Stimulated activated CD8-positive, alpha-beta memory T cell treated with anti-CD3 and anti-CD28 coated beads, Interleukin-15, amount 100 ng/mL, for 48 hours (primary cell): ENCODE measurements around the gene KCNK13.
"Not testable (repeated sequence)": the region's sequence is repeated elsewhere in the genome, so short reads cannot be mapped to it uniquely, and the experiment has no call there.

Source experiments
- DNase-seq, 2 donors: peaks; one replicate each; pipeline ENCODE4 v3.0.0-alpha.2; 2020; ENCODE audit warnings: low read depth in 2 of 2

KCNK13 gene

DNA sequence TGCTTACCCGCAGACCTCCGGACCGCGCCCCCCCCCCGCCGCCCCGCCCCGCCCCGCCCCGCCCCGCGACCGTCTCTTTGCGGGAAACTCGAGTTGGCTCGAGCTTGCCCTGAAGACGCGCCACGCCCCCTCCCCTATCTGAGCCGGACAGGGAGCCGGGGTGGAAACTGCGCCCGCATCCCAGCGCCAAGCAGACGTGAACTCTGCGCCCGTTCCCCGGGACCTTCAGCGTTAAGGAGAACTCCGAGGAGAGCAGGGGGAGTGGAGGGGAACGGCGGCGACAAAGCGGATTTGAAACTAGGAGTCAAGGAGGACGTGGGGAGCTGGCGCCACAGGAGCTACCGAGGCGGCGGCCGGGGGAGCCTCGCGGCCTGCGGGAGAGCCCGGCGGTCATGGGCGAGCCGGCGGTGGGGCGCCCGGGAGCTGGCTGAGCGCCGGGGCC, at the start of gene KCNK13:
Gene KCNK13, plus strand, starts transcription at position 310 of the 442 bp plus-strand sequence. CDS start 212 bp downstream, outside the sequence.
- no peak for DNase-seq

- no peak for DNase-seq
Measured at GRCh38 chr14:90017371-90017770, 44.4 kb upstream of the KCNK13 start.

DNA sequence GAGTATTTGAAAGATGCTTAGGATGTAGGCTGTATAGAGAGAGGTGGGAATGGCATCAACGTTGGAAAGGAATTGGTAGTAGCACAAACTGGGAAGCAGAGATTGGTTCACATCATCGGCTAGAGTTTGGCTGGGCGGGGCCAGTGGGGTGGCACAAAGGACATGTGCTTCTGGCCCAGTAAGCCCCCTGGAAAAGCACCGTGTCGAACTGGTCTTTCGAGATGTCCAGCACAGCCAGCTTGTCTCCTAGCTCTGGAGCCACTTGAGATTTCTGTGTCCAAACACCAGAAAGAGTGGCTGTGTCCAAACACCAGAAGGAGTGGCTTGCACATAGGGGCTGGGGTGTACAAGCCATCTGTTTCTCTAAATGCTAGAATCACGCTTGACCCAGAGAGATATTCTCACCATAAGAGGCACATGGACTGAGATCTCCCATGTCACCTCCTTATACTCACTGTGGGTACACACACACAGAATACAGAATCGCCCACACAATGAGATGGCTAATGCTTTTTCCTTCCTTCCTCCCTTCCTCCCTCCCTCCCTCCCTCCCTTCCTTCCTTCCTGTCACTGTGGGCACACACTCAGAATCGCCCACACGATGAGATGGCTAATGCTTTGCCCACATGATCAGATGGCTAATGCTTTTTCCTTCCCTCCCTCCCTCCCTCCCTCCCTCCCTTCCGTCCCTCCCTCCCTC, 41.8 kb upstream of the KCNK13 start:
- DNase-seq: no peak

DNA sequence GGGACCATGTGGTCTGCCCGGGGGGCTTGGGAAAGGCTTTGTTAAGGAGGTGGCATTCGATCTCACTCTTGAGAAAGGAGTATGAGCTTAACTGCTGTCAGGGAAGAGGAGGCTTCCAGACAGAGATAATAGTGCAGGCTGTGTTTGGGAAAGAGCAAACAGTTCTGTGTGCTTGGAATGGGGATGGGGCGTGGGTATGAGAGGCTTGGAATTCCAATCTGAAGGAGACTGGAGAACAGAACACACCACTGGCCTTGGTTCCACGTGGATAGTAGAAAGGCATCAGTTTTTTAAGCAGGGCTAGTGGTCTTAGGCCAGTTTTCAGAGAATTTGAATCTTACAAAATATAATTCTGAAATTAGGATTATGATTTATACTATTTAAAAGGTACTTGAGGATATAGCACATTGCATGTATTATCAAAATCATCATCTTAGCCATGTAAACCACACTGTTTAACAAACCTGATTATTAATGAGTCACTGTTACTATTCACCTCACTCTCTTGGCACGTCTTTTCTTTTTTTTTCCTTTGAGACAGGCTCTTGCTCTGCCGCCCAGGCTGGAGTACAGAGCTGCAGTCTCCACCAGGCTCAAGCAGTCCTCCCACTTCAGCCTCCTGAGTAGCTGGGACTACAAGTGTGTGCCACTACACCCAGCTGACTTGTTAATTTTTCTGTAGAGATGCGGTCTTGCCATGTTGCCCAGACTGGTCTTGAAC, 38.5 kb upstream of the KCNK13 start:
- DNase-seq: no peak

GRCh38 chr14:90024910-90025309, 36.9 kb upstream of the KCNK13 start:
- DNase-seq: no peak

DNA sequence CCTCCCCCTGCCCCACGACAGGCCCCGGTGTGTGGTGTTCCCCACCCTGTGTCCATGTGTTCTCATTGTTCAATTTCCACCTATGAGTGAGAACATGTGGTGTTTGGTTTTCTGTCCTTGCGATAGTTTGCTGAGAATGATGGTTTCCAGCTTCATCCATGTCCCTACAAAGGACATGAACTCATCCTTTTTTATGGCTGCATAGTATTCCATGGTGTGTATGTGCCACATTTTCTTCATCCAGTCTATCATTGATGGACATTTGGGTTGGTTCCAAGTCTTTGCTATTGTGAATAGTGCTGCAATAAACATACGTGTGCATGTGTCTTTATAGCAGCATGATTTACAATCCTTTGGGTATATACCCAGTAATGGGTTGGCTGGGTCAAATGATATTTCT, 35.2 kb upstream of the KCNK13 start:
- DNase-seq: not testable (repeated sequence)

- DNase-seq: no peak
Measured at GRCh38 chr14:90027842-90028241, 34.0 kb upstream of the KCNK13 start.

DNA sequence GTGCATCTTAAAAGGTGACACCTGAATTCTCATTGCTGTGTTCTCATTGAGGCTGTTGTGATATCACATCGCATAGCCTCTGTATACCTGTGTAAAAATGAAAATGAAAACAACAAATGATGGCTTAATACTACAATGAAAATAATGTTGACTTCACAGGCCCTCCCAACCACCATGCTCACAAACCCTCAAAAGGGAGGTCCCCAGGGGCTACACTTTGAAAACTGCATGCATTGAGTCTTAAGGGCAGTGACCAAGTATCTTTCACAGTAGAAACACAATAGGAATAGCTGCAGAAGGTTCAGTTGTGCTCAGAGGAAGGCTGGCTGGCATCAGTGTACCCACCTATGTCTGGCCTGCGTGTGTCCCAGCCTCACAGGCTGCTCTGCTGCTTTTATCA, 27.6 kb upstream of the KCNK13 start:
- DNase-seq: no peak

GRCh38 chr14:90034835-90035525, 26.8 kb upstream of the KCNK13 start:
- DNase-seq: no peak

GRCh38 chr14:90039253-90040010, 22.4 kb upstream of the KCNK13 start:
- no peak for DNase-seq

DNA sequence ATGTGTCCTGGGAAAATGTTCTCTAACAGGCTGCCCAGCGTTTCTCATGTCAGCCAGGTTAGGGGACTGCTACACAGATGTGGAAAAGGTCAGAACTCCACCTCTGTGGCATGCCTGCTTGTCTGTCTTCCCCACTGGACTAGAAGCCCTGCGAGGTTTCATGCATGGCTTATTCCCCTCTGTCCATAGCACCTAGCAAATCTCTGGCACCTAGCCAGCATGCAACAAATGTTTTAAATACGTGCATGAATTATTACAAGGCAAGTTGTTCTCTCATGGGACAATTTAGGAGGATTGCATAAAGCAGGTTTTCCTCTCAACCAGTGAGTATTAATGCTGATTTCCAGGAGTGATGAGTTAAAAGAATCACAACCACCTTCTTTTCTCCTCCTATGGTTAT, 21.4 kb upstream of the KCNK13 start:
- no peak for DNase-seq

DNA sequence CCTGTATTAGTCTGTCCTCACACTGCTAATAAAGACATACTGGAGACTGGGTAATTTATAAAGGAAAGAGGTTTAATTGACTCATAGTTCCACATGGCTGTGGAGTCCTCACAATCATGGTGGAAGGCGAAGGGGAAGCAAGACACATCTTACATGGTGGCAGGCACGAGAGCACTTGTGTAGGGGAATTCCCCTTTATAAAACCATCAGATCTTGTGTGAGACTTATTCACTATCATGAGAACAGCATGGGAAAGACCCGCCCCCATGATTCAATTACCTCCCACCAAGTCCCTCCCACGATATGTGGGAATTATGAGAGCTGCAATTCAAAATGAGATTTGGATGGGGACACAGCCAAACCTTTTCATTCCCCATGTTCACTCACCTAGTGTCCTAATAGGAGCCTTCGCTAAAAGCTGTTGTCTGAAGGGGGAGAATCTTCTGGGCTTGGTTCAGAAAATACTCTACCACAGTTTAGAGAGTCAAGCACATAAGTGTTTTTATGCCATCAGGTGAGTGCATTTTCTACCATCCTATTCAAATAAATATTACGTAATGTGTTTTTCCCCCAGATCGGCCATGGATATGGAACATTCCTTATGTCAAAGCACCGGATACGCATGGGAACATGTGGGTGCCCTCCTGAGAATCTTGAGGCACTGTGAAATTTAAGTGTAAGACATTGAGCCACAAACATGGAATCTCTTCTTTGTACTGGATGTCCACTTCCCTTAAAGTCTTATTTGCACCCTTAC, 19.1 kb upstream of the KCNK13 start:
- DNase-seq: no peak

DNA sequence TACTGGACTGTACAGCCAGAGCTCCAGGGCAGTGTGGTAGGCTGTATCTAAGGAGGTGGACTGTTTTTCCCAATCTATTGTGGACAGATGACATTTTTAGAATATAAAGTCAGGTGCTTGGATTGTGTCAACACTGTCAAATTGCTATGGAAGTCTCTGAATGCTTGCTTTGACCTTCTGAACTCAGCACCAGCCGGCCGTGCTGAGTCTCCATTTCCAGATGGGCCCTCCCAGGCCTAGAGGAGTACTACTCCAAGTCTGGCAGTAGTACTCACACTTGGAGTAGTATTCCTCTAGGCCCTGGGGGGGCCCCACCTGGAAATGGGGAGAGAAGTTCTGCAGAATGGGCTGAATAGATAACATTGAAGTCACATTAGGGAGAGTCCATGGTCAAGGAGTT, 16.2 kb upstream of the KCNK13 start:
- no peak for DNase-seq

- DNase-seq: no peak
Measured at GRCh38 chr14:90049390-90049789, 12.4 kb upstream of the KCNK13 start.

- no peak for DNase-seq
Measured at GRCh38 chr14:90050271-90050670, 11.5 kb upstream of the KCNK13 start.

DNA sequence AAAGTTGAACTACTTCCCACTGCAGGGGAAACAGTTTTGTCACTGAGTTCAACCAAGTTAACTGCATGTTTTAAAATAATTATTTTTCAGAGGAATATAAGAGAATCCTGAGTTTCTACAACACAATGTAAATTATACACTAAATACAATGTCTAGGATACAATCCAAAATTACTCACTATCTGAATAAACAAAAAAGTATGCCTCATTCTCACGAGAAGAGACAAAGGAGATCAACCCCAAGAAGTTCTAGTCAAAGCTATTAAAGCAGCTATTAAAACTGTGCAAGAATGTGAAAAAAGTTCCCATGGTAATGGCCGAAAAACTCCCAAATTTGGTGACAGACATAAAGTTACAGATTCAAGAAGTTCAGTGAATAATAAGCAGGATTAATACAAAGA, 8.8 kb upstream of the KCNK13 start:
- DNase-seq: no peak

- no peak for DNase-seq
Measured at GRCh38 chr14:90054803-90055202, 7.0 kb upstream of the KCNK13 start.

GRCh38 chr14:90056826-90057225, 5.0 kb upstream of the KCNK13 start:
- DNase-seq: no peak

- DNase-seq: no peak
Measured at GRCh38 chr14:90058876-90059458, 2.8 kb upstream of the KCNK13 start.

- peak; percentile 42 to 55 for DNase-seq
Measured at GRCh38 chr14:90060312-90060964, 1.4 kb upstream of the KCNK13 start.
